K562 (cell line): ENCODE measurements around the gene SFXN3. TPM values are rescaled to one million over a fixed set of nuclear protein-coding genes. Genes with fewer than 3 reads are reported as not detected.

Source experiments
- CBFA2T2 ChIP-seq: fragments of 450-650 bp; conservative IDR thresholded peaks from 2 replicates; pipeline ENCODE4 v1.6.1; 2017; ENCODE audit warnings: mild to moderate bottlenecking
- CTBP1 ChIP-seq: fragments of 450-650 bp; IDR thresholded peaks from 2 replicates; pipeline ENCODE4 v1.6.1; 2016; ENCODE audit warnings: borderline replicate concordance
- FOS ChIP-seq: IDR thresholded peaks from 3 replicates; pipeline ENCODE4 v1.6.1; 2011; ENCODE audit not compliant: insufficient read length; ENCODE audit errors: extremely low read depth
- FOXJ2 ChIP-seq: fragments of 200-800 bp; sonication (Bioruptor generic); IDR thresholded peaks from 2 replicates; pipeline ENCODE4 v1.6.1; 2016; ENCODE audit warnings: missing genetic modification characterization, missing compliant biosample characterization
- FOXP1 ChIP-seq: sonication (generic); formaldehyde crosslinking; IDR thresholded peaks from 2 replicates; pipeline ENCODE4 v1.8.0; 2022; ENCODE audit warnings: mild to moderate bottlenecking, missing genetic modification reagents
- MAZ ChIP-seq, 2 experiments: fragments of 450-650 bp in 1 of 2; sonication (generic) in 1 of 2; formaldehyde crosslinking; IDR thresholded peaks in 1 of 2; conservative IDR thresholded peaks in 1 of 2; 2 replicates each; pipeline versions ENCODE4 v1.4.0 to v1.5.0; 2020; ENCODE audit warnings: mild to moderate bottlenecking in 1 of 2, missing genetic modification reagents in 1 of 2
- MYC ChIP-seq, 2 experiments: fragments of 250-450 bp in 1 of 2; sonication (Bioruptor Pico) in 1 of 2; IDR thresholded peaks; 2 replicates each; pipeline versions ENCODE4 v1.5.1 to v1.6.1; 2012 to 2021; ENCODE audit warnings: low read depth in 2 of 2, borderline replicate concordance in 1 of 2, improper control_type of control experiment in 1 of 2, low read length in 1 of 2, mild to moderate bottlenecking in 1 of 2, moderate library complexity in 1 of 2
- NR2F6 ChIP-seq: fragments of 450-650 bp; formaldehyde crosslinking; IDR thresholded peaks from 2 replicates; pipeline ENCODE4 v1.4.0; 2020; ENCODE audit warnings: mild to moderate bottlenecking
- PTBP1 ChIP-seq: fragments of 200-400 bp; formaldehyde crosslinking; IDR thresholded peaks from 2 replicates; pipeline ENCODE4 v1.6.1; 2017; ENCODE audit warnings: low read depth, low read length
- RHOXF2B ChIP-seq: fragments of 250-450 bp; sonication (Bioruptor Pico); conservative IDR thresholded peaks from 2 replicates; pipeline ENCODE4 v1.5.1; 2021
- SUPT5H ChIP-seq: fragments of 450-650 bp; IDR thresholded peaks from 2 replicates; pipeline ENCODE4 v1.6.1; 2016
- TAF1 ChIP-seq: IDR thresholded peaks from 2 replicates; pipeline ENCODE4 v1.6.1; 2011; ENCODE audit warnings: mild to moderate bottlenecking, low read length, moderate library complexity; ENCODE audit not compliant: insufficient read depth, control insufficient read depth, severe bottlenecking; ENCODE audit errors: extremely low read depth
- ZNF253 ChIP-seq: fragments of 250-450 bp; sonication (Bioruptor Pico); conservative IDR thresholded peaks from 2 replicates; pipeline ENCODE4 v1.6.1; 2021; ENCODE audit warnings: mild to moderate bottlenecking
- polyA plus RNA-seq, 8 experiments: library from polyadenylated mRNA; depleted of rRNA in 4 of 8; stranded (reverse) in 5 of 8; unstranded in 3 of 8; fragments of >200 nt; fragmentation: Nextera tagmentation in 2 of 8; fragmentation: Illumina TruSeq in 1 of 8; extraction: Ambion mirVana in 2 of 8; extraction: Trizol in 1 of 8; gene quantifications; 2 replicates each; pipeline versions ENCODE4 v1.2.1 to v1.2.3, GENCODE V29; 2011 to 2014; ENCODE audit warnings: inconsistent platforms in 1 of 8, missing spikeins in 1 of 8
- total RNA-seq, 7 experiments: library from RNA; depleted of rRNA in 6 of 7; stranded (reverse); fragments of >200 nt in 6 of 7; fragmentation: Illumina TruSeq in 2 of 7; extraction: Trizol in 2 of 7; gene quantifications; 2 replicates each; pipeline versions ENCODE4 v1.2.1 to v1.2.3, GENCODE V29; 2011 to 2021; ENCODE audit warnings: low replicate concordance in 1 of 7
- TF ChIP-seq, protein P1 (sequence below): fragments of 250-450 bp; sonication (Bioruptor Pico); IDR thresholded peaks from 2 replicates; pipeline ENCODE4 v1.8.0; 2021; ENCODE audit warnings: mild to moderate bottlenecking, moderate library complexity
- TF ChIP-seq, protein P2 (sequence below), 2 experiments: IDR thresholded peaks in 1 of 2; conservative IDR thresholded peaks in 1 of 2; 2 replicates each; pipeline ENCODE4 v1.6.1; 2016; ENCODE audit warnings: low read depth in 2 of 2, mild to moderate bottlenecking in 1 of 2, missing compliant biosample characterization in 1 of 2, missing genetic modification characterization in 1 of 2, moderate library complexity in 1 of 2
- TF ChIP-seq, protein P3 (sequence below): fragments of 450-650 bp; IDR thresholded peaks from 2 replicates; pipeline ENCODE4 v1.6.1; 2016; ENCODE audit warnings: low read depth, mild to moderate bottlenecking, moderate library complexity
- TF ChIP-seq, protein P4 (sequence below): fragments of 250-450 bp; sonication (Bioruptor Pico); IDR thresholded peaks from 2 replicates; pipeline ENCODE4 v1.8.0; 2021; ENCODE audit warnings: moderate library complexity, mild to moderate bottlenecking, inconsistent platforms
- TF ChIP-seq, protein P5 (sequence below): fragments of 450-650 bp; IDR thresholded peaks from 2 replicates; pipeline ENCODE4 v1.6.1; 2017; ENCODE audit warnings: antibody characterized with exemption, mild to moderate bottlenecking

SFXN3 gene
- total and polyA plus RNA-seq, 9 of the 15 experiments (the other 6 are each of a cell fraction or from before 2014, with no cell fraction given), result 0.24 to 4.6 (median 0.86) TPM

DNA sequence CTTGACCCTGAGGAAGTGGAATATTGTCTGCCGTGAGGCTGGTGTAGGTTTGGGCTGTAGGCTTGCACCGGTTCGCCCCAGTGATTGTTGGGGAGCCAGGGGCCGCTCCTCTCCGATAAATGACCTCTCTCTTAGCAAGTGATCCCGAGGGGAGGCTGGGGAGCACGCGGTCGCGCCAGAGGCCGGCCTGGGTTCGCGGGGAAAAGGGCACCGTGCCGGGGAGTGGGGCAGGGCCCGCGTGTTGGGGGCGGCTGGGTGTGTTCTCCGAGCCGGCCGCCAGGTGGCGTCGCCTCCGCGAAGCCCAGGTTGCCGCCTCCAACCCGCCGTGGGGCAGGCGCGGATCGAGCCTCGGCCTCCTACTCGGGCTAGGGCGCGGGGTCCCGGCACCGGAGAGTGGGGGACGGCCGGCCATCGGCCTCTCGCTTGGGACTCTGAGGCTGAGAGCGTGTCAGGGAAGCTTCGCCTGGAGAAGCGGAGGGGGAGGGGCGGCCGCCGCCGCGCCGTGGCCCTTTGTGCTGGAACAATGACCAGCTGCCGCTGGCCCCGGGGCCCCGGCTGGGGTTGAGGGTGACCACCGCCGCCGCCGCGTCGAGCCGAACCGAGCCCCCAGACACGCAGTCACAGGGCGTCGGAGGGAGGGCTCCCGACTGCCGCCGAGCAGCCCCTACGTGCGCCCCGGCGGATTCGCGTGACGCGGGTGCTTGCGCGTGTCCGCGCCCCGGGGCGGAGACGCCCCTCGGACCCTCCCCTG lies 31.9 kb upstream of the SFXN3 start (continued):
- peak; percentile 47; the same call in 1 of the 2 replicates for TF ChIP-seq MYC (IDR thresholded peaks at IDR 0.05; ENCODE audit: low read depth, low read length)
- TF ChIP-seq MYC (CRISPR knock-in tag; IDR thresholded peaks at IDR 0.05; ENCODE audit: borderline replicate concordance, low read depth), result no peak
- TF ChIP-seq ZNF253 (CRISPR knock-in tag), result no peak
- no peak for TF ChIP-seq CBFA2T2
- TF ChIP-seq, protein P1, sequence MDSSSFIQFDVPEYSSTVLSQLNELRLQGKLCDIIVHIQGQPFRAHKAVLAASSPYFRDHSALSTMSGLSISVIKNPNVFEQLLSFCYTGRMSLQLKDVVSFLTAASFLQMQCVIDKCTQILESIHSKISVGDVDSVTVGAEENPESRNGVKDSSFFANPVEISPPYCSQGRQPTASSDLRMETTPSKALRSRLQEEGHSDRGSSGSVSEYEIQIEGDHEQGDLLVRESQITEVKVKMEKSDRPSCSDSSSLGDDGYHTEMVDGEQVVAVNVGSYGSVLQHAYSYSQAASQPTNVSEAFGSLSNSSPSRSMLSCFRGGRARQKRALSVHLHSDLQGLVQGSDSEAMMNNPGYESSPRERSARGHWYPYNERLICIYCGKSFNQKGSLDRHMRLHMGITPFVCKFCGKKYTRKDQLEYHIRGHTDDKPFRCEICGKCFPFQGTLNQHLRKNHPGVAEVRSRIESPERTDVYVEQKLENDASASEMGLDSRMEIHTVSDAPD (CRISPR knock-in tag), result no peak
- TF ChIP-seq RHOXF2B, result no peak
- no peak for TF ChIP-seq NR2F6
- TF ChIP-seq PTBP1, result no peak
- TF ChIP-seq SUPT5H, result peak; percentile 46
- no peak for TF ChIP-seq FOXP1 (CRISPR knock-in tag)
- peak; percentile 58 for TF ChIP-seq CTBP1
- TF ChIP-seq, protein P2, sequence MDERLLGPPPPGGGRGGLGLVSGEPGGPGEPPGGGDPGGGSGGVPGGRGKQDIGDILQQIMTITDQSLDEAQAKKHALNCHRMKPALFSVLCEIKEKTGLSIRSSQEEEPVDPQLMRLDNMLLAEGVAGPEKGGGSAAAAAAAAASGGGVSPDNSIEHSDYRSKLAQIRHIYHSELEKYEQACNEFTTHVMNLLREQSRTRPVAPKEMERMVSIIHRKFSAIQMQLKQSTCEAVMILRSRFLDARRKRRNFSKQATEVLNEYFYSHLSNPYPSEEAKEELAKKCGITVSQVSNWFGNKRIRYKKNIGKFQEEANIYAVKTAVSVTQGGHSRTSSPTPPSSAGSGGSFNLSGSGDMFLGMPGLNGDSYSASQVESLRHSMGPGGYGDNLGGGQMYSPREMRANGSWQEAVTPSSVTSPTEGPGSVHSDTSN (CRISPR knock-in tag; IDR thresholded peaks at IDR 0.05; ENCODE audit: low read depth), result no peak
- TF ChIP-seq, protein P2 (tag; conservative IDR thresholded peaks at IDR 0.05; ENCODE audit: low read depth), result no peak
- TF ChIP-seq, protein P3, sequence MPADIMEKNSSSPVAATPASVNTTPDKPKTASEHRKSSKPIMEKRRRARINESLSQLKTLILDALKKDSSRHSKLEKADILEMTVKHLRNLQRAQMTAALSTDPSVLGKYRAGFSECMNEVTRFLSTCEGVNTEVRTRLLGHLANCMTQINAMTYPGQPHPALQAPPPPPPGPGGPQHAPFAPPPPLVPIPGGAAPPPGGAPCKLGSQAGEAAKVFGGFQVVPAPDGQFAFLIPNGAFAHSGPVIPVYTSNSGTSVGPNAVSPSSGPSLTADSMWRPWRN, result no peak
- peak; percentile 76 to 90 for TF ChIP-seq MAZ (CRISPR knock-in tag; conservative IDR thresholded peaks at IDR 0.05 in 1 of 2, IDR thresholded peaks at IDR 0.05 in 1 of 2)
- TF ChIP-seq FOS, result no peak
- TF ChIP-seq TAF1, result peak; percentile 33
- TF ChIP-seq, protein P4, sequence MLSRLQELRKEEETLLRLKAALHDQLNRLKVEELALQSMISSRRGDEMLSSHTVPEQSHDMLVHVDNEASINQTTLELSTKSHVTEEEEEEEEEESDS (CRISPR knock-in tag), result no peak
- TF ChIP-seq FOXJ2, result no peak
- TF ChIP-seq, protein P5, sequence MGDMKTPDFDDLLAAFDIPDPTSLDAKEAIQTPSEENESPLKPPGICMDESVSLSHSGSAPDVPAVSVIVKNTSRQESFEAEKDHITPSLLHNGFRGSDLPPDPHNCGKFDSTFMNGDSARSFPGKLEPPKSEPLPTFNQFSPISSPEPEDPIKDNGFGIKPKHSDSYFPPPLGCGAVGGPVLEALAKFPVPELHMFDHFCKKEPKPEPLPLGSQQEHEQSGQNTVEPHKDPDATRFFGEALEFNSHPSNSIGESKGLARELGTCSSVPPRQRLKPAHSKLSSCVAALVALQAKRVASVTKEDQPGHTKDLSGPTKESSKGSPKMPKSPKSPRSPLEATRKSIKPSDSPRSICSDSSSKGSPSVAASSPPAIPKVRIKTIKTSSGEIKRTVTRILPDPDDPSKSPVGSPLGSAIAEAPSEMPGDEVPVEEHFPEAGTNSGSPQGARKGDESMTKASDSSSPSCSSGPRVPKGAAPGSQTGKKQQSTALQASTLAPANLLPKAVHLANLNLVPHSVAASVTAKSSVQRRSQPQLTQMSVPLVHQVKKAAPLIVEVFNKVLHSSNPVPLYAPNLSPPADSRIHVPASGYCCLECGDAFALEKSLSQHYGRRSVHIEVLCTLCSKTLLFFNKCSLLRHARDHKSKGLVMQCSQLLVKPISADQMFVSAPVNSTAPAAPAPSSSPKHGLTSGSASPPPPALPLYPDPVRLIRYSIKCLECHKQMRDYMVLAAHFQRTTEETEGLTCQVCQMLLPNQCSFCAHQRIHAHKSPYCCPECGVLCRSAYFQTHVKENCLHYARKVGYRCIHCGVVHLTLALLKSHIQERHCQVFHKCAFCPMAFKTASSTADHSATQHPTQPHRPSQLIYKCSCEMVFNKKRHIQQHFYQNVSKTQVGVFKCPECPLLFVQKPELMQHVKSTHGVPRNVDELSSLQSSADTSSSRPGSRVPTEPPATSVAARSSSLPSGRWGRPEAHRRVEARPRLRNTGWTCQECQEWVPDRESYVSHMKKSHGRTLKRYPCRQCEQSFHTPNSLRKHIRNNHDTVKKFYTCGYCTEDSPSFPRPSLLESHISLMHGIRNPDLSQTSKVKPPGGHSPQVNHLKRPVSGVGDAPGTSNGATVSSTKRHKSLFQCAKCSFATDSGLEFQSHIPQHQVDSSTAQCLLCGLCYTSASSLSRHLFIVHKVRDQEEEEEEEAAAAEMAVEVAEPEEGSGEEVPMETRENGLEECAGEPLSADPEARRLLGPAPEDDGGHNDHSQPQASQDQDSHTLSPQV, result peak; percentile 60
